Smooth muscle cell (in vitro differentiated cells): ENCODE results near the gene DNAAF5. TPM values are rescaled to one million over a fixed set of nuclear protein-coding genes. Genes with fewer than 3 reads are reported as not detected.

ENCODE experiments used
- DNase-seq: peaks from one replicate; lab custom pipeline; 2025; ENCODE audit not compliant: unreplicated experiment; lab: John Stamatoyannopoulos, UW
- H2AFZ ChIP-seq: fragments of 200-600 bp; sonication (generic); 2 replicates; pipeline ENCODE4 v1.6.0; 2016; ENCODE audit warnings: antibody characterized with exemption, low read depth, mild to moderate bottlenecking
- H3F3A ChIP-seq: fragments of 200-600 bp; sonication (generic); 2 replicates; pipeline ENCODE4 v1.6.0; 2017; ENCODE audit warnings: antibody characterized with exemption, low read depth
- H3K27ac ChIP-seq: fragments of 200-600 bp; sonication (generic); 2 replicates; pipeline ENCODE4 v1.5.1; 2016; ENCODE audit warnings: low read depth, mild to moderate bottlenecking
- H3K27me3 ChIP-seq: fragments of 200-600 bp; sonication (generic); 2 replicates; pipeline ENCODE4 v1.6.1; 2016; ENCODE audit warnings: low read depth, mild to moderate bottlenecking
- H3K36me3 ChIP-seq: fragments of 200-600 bp; sonication (generic); 2 replicates; pipeline ENCODE4 v1.5.1; 2016; ENCODE audit warnings: low read depth
- H3K4me1 ChIP-seq: fragments of 200-600 bp; sonication (generic); 2 replicates; pipeline ENCODE4 v1.5.1; 2016; ENCODE audit warnings: low read depth
- H3K4me2 ChIP-seq: fragments of 200-600 bp; sonication (generic); 2 replicates; pipeline ENCODE4 v1.6.0; 2016; ENCODE audit warnings: mild to moderate bottlenecking
- H3K4me3 ChIP-seq: fragments of 200-600 bp; sonication (generic); 2 replicates; pipeline ENCODE4 v1.5.1; 2016; ENCODE audit warnings: mild to moderate bottlenecking
- H3K79me2 ChIP-seq: fragments of 200-600 bp; sonication (generic); 2 replicates; pipeline ENCODE4 v1.6.0; 2016; ENCODE audit warnings: low read depth, mild to moderate bottlenecking
- H3K9ac ChIP-seq: fragments of 200-600 bp; sonication (generic); 2 replicates; pipeline ENCODE4 v1.6.0; 2016; ENCODE audit warnings: low read depth
- H3K9me3 ChIP-seq: fragments of 200-600 bp; sonication (generic); replicated peaks from 2 replicates; pipeline ENCODE4 v1.5.1; 2016; ENCODE audit warnings: low read depth
- H4K20me1 ChIP-seq: fragments of 200-600 bp; sonication (generic); 2 replicates; pipeline ENCODE4 v1.6.0; 2016; ENCODE audit warnings: low read depth
- WGBS: methylation state at CpG from one replicate; pipeline ENCODE4 v1.1.7; 2016; ENCODE audit warnings: low lambda C conversion rate; 5-methylcytosine and 5-hydroxymethylcytosine counted together
- polyA plus RNA-seq: library from polyadenylated mRNA; unstranded; fragments of >200 nt; fragmentation: Nextera tagmentation; extraction: Ambion mirVana; gene quantifications from 2 replicates; pipeline ENCODE4 v1.2.1, GENCODE V29; 2016
- total RNA-seq: library from RNA; depleted of rRNA; stranded (reverse); fragments of >200 nt; gene quantifications from 2 replicates; pipeline ENCODE4 v1.2.3, GENCODE V29; 2014
- TF ChIP-seq, protein P1 (sequence below): fragments of 200-600 bp; sonication (generic); IDR thresholded peaks from 2 replicates; pipeline ENCODE4 v1.5.1; 2017; ENCODE audit warnings: borderline replicate concordance, mild to moderate bottlenecking, antibody characterized with exemption; ENCODE audit not compliant: insufficient read depth, poor library complexity, severe bottlenecking

The DNAAF5 gene
- total and polyA plus RNA-seq, 2 experiments from 2014 or later: 13.9 to 17.0 TPM

DNA sequence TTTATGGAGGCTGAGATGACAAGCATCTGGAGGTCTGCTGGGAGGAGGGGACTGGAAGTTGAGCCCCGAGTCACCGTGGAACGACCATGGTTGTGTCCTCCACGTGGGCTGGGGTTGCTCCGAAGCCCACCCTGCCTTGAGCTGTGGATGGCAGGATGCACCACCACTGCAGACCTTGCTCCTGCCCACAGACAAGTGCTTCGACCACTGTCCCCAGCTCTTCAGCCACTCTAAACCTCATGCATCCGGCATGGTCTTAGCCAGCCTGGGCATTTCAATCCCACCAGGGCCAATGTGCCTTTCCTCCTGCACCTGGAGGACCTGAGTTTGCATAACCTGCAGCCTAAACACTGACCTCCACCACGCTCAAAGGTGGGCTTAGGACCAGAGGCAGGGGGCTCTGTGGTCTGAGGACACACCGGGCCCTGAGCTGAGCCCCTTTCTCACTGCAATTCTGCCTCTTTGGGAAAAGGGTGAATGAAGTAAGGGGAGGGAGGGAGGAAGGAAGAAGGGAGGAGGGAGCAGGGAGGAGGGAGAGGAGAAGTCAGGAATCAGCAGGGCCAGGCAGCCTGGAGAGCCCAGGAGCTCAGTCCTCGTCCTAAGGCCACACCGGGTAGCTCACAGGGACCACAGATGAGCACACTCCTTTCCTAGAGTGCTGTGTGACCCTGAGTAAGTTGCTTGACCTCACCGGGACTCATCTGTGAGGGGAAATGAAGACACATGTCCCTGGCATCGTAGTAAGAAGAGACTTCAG lies 44.8 kb upstream of the DNAAF5 start:
- H4K20me1 ChIP-seq: no peaks in the 10 kb centered on the region
- no peaks in the 10 kb centered on the region for H3K79me2 ChIP-seq
- H3K27me3 ChIP-seq: no peaks in the 10 kb centered on the region
- H3K4me2 ChIP-seq: no peak overlapping the region
- no peaks in the 10 kb centered on the region for H3K36me3 ChIP-seq
- no peaks in the 10 kb centered on the region for H3K4me1 ChIP-seq
- no peaks in the 10 kb centered on the region for H3F3A ChIP-seq
- H3K27ac ChIP-seq: no peak overlapping the region
- H2AFZ ChIP-seq: no peak overlapping the region
- H3K9me3 ChIP-seq: peaks cover 10% of the 10 kb centered on the region
- WGBS: 98% methylated on average over 13 of the region's 13 CpGs
- H3K4me3 ChIP-seq: no peak overlapping the region
- no peak for DNase-seq
- TF ChIP-seq, protein P1, sequence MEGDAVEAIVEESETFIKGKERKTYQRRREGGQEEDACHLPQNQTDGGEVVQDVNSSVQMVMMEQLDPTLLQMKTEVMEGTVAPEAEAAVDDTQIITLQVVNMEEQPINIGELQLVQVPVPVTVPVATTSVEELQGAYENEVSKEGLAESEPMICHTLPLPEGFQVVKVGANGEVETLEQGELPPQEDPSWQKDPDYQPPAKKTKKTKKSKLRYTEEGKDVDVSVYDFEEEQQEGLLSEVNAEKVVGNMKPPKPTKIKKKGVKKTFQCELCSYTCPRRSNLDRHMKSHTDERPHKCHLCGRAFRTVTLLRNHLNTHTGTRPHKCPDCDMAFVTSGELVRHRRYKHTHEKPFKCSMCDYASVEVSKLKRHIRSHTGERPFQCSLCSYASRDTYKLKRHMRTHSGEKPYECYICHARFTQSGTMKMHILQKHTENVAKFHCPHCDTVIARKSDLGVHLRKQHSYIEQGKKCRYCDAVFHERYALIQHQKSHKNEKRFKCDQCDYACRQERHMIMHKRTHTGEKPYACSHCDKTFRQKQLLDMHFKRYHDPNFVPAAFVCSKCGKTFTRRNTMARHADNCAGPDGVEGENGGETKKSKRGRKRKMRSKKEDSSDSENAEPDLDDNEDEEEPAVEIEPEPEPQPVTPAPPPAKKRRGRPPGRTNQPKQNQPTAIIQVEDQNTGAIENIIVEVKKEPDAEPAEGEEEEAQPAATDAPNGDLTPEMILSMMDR: no peak
- no peak overlapping the region for H3K9ac ChIP-seq

DNA sequence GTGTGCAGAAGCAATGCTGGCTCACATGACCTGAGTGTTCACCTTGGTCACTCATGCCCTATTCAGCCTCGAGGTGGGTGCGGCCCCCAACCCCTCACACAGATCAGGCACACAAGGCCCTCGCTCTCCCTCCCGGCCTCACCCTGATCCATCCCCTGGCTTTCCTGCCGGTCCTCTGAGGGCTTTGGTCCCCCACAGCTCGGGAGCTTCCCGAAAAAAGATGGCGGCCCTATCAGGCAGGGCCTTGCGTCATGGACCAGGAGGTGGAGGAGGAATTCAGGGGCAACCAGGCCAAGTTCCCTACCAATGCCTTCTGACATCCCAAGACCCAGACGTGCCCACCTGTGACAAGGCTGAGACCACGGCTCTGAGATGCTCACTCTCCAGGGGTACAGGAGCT lies 43.7 kb upstream of the DNAAF5 start:
- TF ChIP-seq, protein P1: no peak
- DNase-seq: no peak

DNA sequence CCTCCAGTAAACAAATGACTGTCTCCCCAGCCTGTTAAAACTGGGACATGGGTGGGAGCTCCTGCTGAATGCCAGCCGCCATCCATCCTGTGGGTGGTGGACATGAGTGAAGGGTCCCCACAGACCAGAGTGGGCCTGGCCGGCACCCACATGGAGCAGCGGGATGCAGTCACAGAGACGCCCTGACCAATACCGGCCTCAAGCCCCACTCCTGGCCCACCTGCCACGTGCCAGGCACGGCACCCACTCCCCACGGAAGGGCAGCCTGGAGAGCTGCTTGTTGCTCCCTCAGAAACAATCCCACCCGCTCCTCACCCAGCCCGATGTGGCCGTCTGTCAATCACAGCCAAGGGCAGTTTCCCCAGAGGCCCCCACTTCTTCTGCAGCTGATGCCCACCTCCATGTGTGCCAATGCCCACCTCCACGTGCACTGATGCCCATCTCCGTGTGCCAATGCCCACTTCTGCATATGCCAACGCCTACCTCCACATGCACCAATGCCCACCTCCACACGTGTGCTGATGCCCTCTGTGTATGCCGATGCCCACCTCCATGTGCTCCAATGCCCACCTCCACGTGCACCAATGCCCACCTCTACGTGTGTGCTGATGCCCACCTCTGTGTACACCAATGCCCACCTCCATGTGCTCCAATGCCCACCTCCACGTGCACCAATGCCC lies 42.8 kb upstream of the DNAAF5 start:
- H2AFZ ChIP-seq: no peak overlapping the region
- no peaks in the 10 kb centered on the region for H4K20me1 ChIP-seq
- no peaks in the 10 kb centered on the region for H3K36me3 ChIP-seq
- H3K4me3 ChIP-seq: no peak overlapping the region
- H3K27me3 ChIP-seq: no peaks in the 10 kb centered on the region
- no peaks in the 10 kb centered on the region for H3K79me2 ChIP-seq
- H3K9me3 ChIP-seq: peaks cover 10% of the 10 kb centered on the region
- no peak overlapping the region for H3K4me2 ChIP-seq
- DNase-seq: no peak
- no peak overlapping the region for H3K27ac ChIP-seq
- no peak overlapping the region for H3K9ac ChIP-seq
- 98% methylated on average over 19 of the region's 19 CpGs for WGBS
- H3F3A ChIP-seq: no peaks in the 10 kb centered on the region
- TF ChIP-seq, protein P1: no peak
- no peaks in the 10 kb centered on the region for H3K4me1 ChIP-seq

More for the DNA sequence above, 43.7 kb upstream of the DNAAF5 start:
- Histone ChIP-seq H2AFZ (no peak overlapping the region), H3K27ac (no peak overlapping the region), H3K36me3 (no peaks in the 10 kb centered on the region), H3K79me2 (no peaks in the 10 kb centered on the region), H3K4me2 (no peak overlapping the region), H3K4me3 (no peak overlapping the region), H3K9ac (no peak overlapping the region), H3K4me1 (no peaks in the 10 kb centered on the region), H3F3A (no peaks in the 10 kb centered on the region), H4K20me1 (no peaks in the 10 kb centered on the region), H3K27me3 (no peaks in the 10 kb centered on the region), H3K9me3 (peaks cover 10% of the 10 kb centered on the region)
- WGBS: 95% methylated on average over 11 of the region's 11 CpGs
